H1 (cell line): ENCODE measurements around the gene SMIM7. TPM values are rescaled to one million over a fixed set of nuclear protein-coding genes. Genes with fewer than 3 reads are reported as not detected.
A peak's percentile ranks its signal among the peaks of the same experiment; 100 is the strongest.

Experiments used
- CTCF ChIA-PET: fragments of 300-600 bp; sonication (Branson Sonifier 250); formaldehyde crosslinking; loops from one replicate; lab custom pipeline; 2021; ENCODE audit not compliant: partially characterized antibody; lab: Charles Lee
- POLR2A ChIA-PET: fragments of 300-600 bp; sonication (Branson Sonifier 250); formaldehyde crosslinking; loops from one replicate; lab custom pipeline; 2021; ENCODE audit warnings: inconsistent platforms; ENCODE audit not compliant: partially characterized antibody; lab: Charles Lee
- DNase-seq, 2 experiments: peaks; one replicate each; pipeline versions ENCODE4 v3.0.0 to v3.0.0-alpha.2; 2010 to 2022; ENCODE audit warnings: low spot score in 2 of 2, low read depth in 1 of 2, mixed read lengths in 1 of 2
- FAIRE-seq: peaks from 2 replicates; lab custom pipeline; 2011; peaks lifted over from hg19 to GRCh38; lab: Jason Lieb, UNC
- H2AFZ ChIP-seq: 2 replicates; pipeline ENCODE4 v1.8.1; 2012; ENCODE audit warnings: low read length, inconsistent platforms
- H2AK5ac ChIP-seq: 2 replicates; pipeline ENCODE4 v1.6.1; 2013; ENCODE audit warnings: low read depth, low read length
- H2BK120ac ChIP-seq: replicated peaks from 2 replicates; pipeline ENCODE3; 2013; ENCODE audit warnings: low read depth, low read length, inconsistent platforms
- H2BK12ac ChIP-seq: 2 replicates; pipeline ENCODE4 v1.6.1; 2013; ENCODE audit warnings: low read depth, low read length
- H2BK15ac ChIP-seq: 2 replicates; pipeline ENCODE4 v1.6.1; 2013; ENCODE audit warnings: low read length
- H2BK20ac ChIP-seq: 2 replicates; pipeline ENCODE4 v1.6.1; 2013; ENCODE audit warnings: low read length
- H2BK5ac ChIP-seq: 2 replicates; pipeline ENCODE4 v1.6.1; 2013; ENCODE audit warnings: low read depth, low read length
- H3K14ac ChIP-seq: 2 replicates; pipeline ENCODE4 v1.6.1; 2013; ENCODE audit warnings: inconsistent platforms; ENCODE audit not compliant: insufficient read length
- H3K18ac ChIP-seq: 2 replicates; pipeline ENCODE4 v1.6.1; 2013; ENCODE audit warnings: low read length; ENCODE audit errors: extremely low read depth
- H3K23ac ChIP-seq: 2 replicates; pipeline ENCODE4 v1.6.1; 2013; ENCODE audit warnings: inconsistent platforms; ENCODE audit not compliant: insufficient read length
- H3K23me2 ChIP-seq: 2 replicates; pipeline ENCODE4 v1.6.1; 2013; ENCODE audit warnings: low read depth, low read length
- H3K27ac ChIP-seq: 2 replicates; pipeline ENCODE4 v1.6.1; 2011; ENCODE audit warnings: low read depth, low read length, inconsistent platforms
- H3K27me3 ChIP-seq, 4 experiments: replicated peaks in 1 of 4; 1 replicate in 1 of 4; 2 replicates in 3 of 4; pipeline versions ENCODE4 v1.6.1 to v1.8.1; 2011 to 2013; ENCODE audit warnings: low read length in 3 of 4, mild to moderate bottlenecking in 3 of 4, inconsistent platforms in 2 of 4, mixed read lengths in 2 of 4, moderate library complexity in 1 of 4; ENCODE audit not compliant: control insufficient read depth in 3 of 4, insufficient read depth in 3 of 4; ENCODE audit errors: extremely low read depth in 1 of 4
- H3K36me3 ChIP-seq, 4 experiments: 2 replicates each; pipeline versions ENCODE4 v1.6.1 to v1.8.1; 2011 to 2013; ENCODE audit warnings: mild to moderate bottlenecking in 4 of 4, low read length in 3 of 4, moderate library complexity in 2 of 4, control low read depth in 1 of 4, inconsistent platforms in 1 of 4; ENCODE audit not compliant: insufficient read depth in 4 of 4, control insufficient read depth in 2 of 4
- H3K4ac ChIP-seq: replicated peaks from 2 replicates; pipeline ENCODE3; 2013; ENCODE audit warnings: low read length, low read depth, mixed read lengths, inconsistent platforms; ENCODE audit not compliant: insufficient read length
- H3K4me1 ChIP-seq, 4 experiments: replicated peaks in 1 of 4; 1 replicate in 1 of 4; 2 replicates in 3 of 4; pipeline versions ENCODE4 v1.6.1 to v1.8.1; 2011 to 2013; ENCODE audit warnings: low read length in 3 of 4, inconsistent platforms in 2 of 4, mixed read lengths in 1 of 4; ENCODE audit not compliant: insufficient read depth in 4 of 4, control insufficient read depth in 3 of 4
- H3K4me2 ChIP-seq, 2 experiments: 2 replicates each; pipeline versions ENCODE4 v1.6.1 to v1.8.1; 2011 to 2013; ENCODE audit warnings: low read depth in 2 of 2, low read length in 2 of 2, control low read depth in 1 of 2, inconsistent platforms in 1 of 2, mild to moderate bottlenecking in 1 of 2; ENCODE audit not compliant: insufficient read depth in 1 of 2
- H3K4me3 ChIP-seq, 4 experiments: fragments of 200-600, 300-600 bp in 1 of 4; sonication (generic), shearing (Covaris generic), sonication (Bioruptor Twin) in 1 of 4; 2 replicates each; pipeline versions ENCODE4 v1.5.1 to v1.8.1; 2011 to 2016; ENCODE audit warnings: low read length in 4 of 4, low read depth in 3 of 4, control low read depth in 2 of 4, inconsistent platforms in 2 of 4, mild to moderate bottlenecking in 2 of 4, mixed read lengths in 1 of 4, moderate library complexity in 1 of 4; ENCODE audit not compliant: insufficient read depth in 2 of 4; ENCODE audit errors: extremely low read depth in 1 of 4
- H3K56ac ChIP-seq: replicated peaks from 2 replicates; pipeline ENCODE3; 2013; ENCODE audit warnings: low read depth, mild to moderate bottlenecking, mixed read lengths, low read length, inconsistent platforms; ENCODE audit not compliant: insufficient read length
- H3K79me1 ChIP-seq: 2 replicates; pipeline ENCODE4 v1.6.1; 2013; ENCODE audit warnings: low read depth, low read length, control low read depth
- H3K79me2 ChIP-seq, 2 experiments: 2 replicates each; pipeline versions ENCODE4 v1.6.1 to v1.8.1; 2012 to 2013; ENCODE audit warnings: low read length in 2 of 2, mild to moderate bottlenecking in 2 of 2, inconsistent platforms in 1 of 2; ENCODE audit not compliant: insufficient read depth in 2 of 2, control insufficient read depth in 1 of 2
- H3K9ac ChIP-seq, 4 experiments: replicated peaks in 1 of 4; 1 replicate in 1 of 4; 2 replicates in 3 of 4; pipeline versions ENCODE4 v1.6.1 to v1.8.1; 2011 to 2013; ENCODE audit warnings: low read depth in 3 of 4, low read length in 3 of 4, control low read depth in 2 of 4, mild to moderate bottlenecking in 2 of 4, moderate library complexity in 2 of 4, inconsistent platforms in 1 of 4; ENCODE audit errors: extremely low read depth in 1 of 4
- H3K9me3 ChIP-seq, 2 experiments: 2 replicates each; pipeline versions ENCODE4 v1.6.1 to v1.8.1; 2012 to 2013; ENCODE audit warnings: mild to moderate bottlenecking in 2 of 2, moderate library complexity in 2 of 2, control low read depth in 1 of 2, inconsistent platforms in 1 of 2, low read depth in 1 of 2, low read length in 1 of 2, mixed read lengths in 1 of 2; ENCODE audit not compliant: insufficient read depth in 2 of 2
- H4K20me1 ChIP-seq, 2 experiments: replicated peaks in 1 of 2; 2 replicates each; pipeline versions ENCODE3 to v1.8.1; 2011 to 2013; ENCODE audit warnings: inconsistent platforms in 2 of 2, low read length in 2 of 2, mild to moderate bottlenecking in 1 of 2; ENCODE audit not compliant: insufficient read depth in 2 of 2, control insufficient read depth in 1 of 2
- H4K5ac ChIP-seq: 2 replicates; pipeline ENCODE4 v1.6.1; 2013; ENCODE audit warnings: low read length, low read depth, mixed read lengths, inconsistent platforms; ENCODE audit not compliant: insufficient read length
- H4K8ac ChIP-seq: 2 replicates; pipeline ENCODE4 v1.8.0; 2013; ENCODE audit warnings: mild to moderate bottlenecking, moderate library complexity, low read length, inconsistent platforms; ENCODE audit not compliant: insufficient read depth; ENCODE audit errors: extremely low read depth
- H4K91ac ChIP-seq: replicated peaks from 2 replicates; pipeline ENCODE3; 2013; ENCODE audit warnings: low read length, mixed read lengths, inconsistent platforms; ENCODE audit not compliant: insufficient read length
- BCL11A ChIP-seq, 2 experiments: IDR thresholded peaks; one replicate each; pipeline ENCODE4 v1.6.1; 2011; ENCODE audit warnings: low read depth in 2 of 2, low read length in 2 of 2, mild to moderate bottlenecking in 2 of 2
- CBX5 ChIP-seq: fragments of 300-800, 300-1000 bp; sonication (generic); IDR thresholded peaks from 2 replicates; pipeline ENCODE4 v1.7.1; 2016; ENCODE audit warnings: antibody characterized with exemption, low read length, low read depth
- MAFK ChIP-seq: IDR thresholded peaks from 2 replicates; pipeline ENCODE4 v1.6.1; 2012; ENCODE audit warnings: low read depth, mild to moderate bottlenecking, improper control_type of control experiment, low read length
- WGBS, 2 experiments: shearing (Covaris generic) in 1 of 2; methylation state at CpG; one replicate each; pipeline versions ENCODE4 v1.1.6 to v1.1.7; 2013 to 2015; ENCODE audit warnings: low lambda C conversion rate in 2 of 2, mixed read lengths in 2 of 2, inconsistent platforms in 1 of 2, low coverage in 1 of 2, missing lambda C conversion rate in 1 of 2; ENCODE audit not compliant: insufficient replicate concordance in 2 of 2, insufficient coverage in 1 of 2, insufficient read length in 1 of 2; ENCODE audit errors: extremely low coverage in 1 of 2, missing lambda C conversion rate in 1 of 2; 5-methylcytosine and 5-hydroxymethylcytosine counted together
- polyA plus RNA-seq, 7 experiments: library from polyadenylated mRNA; depleted of rRNA in 3 of 7; stranded (reverse) in 5 of 7; unstranded in 2 of 7; fragments of >200 nt in 5 of 7; fragments of 200-250 nt in 2 of 7; gene quantifications; 1 replicate in 5 of 7; 2 replicates in 1 of 7; 4 replicates in 1 of 7; pipeline versions ENCODE4 v1.2.1 to v1.2.3, GENCODE V29; 2011 to 2013; ENCODE audit warnings: missing spikeins in 2 of 7, mixed read lengths in 2 of 7
- total RNA-seq: library from RNA; stranded (reverse); fragmentation: NEBNext Ultra II Directional; extraction: Animal tissue kit (Norgen Biotek cat#: 25700); gene quantifications from 2 replicates; pipeline ENCODE4 v1.2.1, GENCODE V29; 2021

SMIM7 gene
- total and polyA plus RNA-seq, 2 of the 8 experiments (the other 6 are each of a cell fraction or from before 2014, with no cell fraction given) = 55.5 to 67.5 TPM

- Histone ChIP-seq H2BK12ac (no peak overlapping the region), H2BK120ac (no peak overlapping the region), H3K14ac (no peak overlapping the region), H2BK15ac (no peak overlapping the region), H4K91ac (no peak overlapping the region), H3K79me1 (peaks cover 46% of the 10 kb centered on the region), H3K36me3 (no peaks in the 10 kb centered on the region), H3K56ac (no peak overlapping the region), H3K79me2 (peaks cover 0 to 88% of the 10 kb centered on the region in 2 experiments; a peak in 2 of 4 replicates), H3K23ac (no peak overlapping the region), H3K4me1 (no peaks in the 10 kb centered on the region), H2BK20ac (no peak overlapping the region), H3K9ac (no peak overlapping the region), H3K4me2 (no peak overlapping the region), H2AK5ac (no peak overlapping the region), H4K8ac (peak overlapping the region; percentile 6; the same call in 1 of the 2 replicates), H3K27ac (no peak overlapping the region), H3K9me3 (no peaks in the 10 kb centered on the region), H2AFZ (no peak overlapping the region), H3K4me3 (no peak overlapping the region), H3K18ac (no peak overlapping the region), H2BK5ac (no peak overlapping the region), H4K20me1 (peaks cover 12 to 35% of the 10 kb centered on the region in 2 experiments), H3K27me3 (no peaks in the 10 kb centered on the region), H3K4ac (no peak overlapping the region), H3K23me2 (no peaks in the 10 kb centered on the region), H4K5ac (no peak overlapping the region)
- 94% methylated on average over 12 of the region's 12 CpGs; no CpG with 5 or more reads in 1 of the 2 experiments for WGBS, 2 experiments
- FAIRE-seq (no peak), DNase-seq (no peak)
- ChIA-PET CTCF (interaction anchor here (0.7 to 1.5 kb wide), 2 partner anchors 16 to 80 kb away, joined by 3 read pairs; no protein-coding TSS in a partner anchor), POLR2A (interaction anchor here (0.8 to 1.4 kb wide), 3 partner anchors 10 to 20 kb away, joined by 3 read pairs; no protein-coding TSS in a partner anchor)
- TF ChIP-seq CBX5 (no peak), MAFK (no peak), BCL11A (IDR thresholded peaks at IDR 0.05; ENCODE audit: low read depth in 2 of 2, low read length in 2 of 2) (no peak)
These were observed 52.1 kb downstream of the SMIM7 start for GRCh38 chr19:16607819-16608218.
